ENCODE data around the gene SCAP. TPM values are rescaled to one million over a fixed set of nuclear protein-coding genes. Genes with fewer than 3 reads are reported as not detected.

SCAP gene
- total and polyA plus RNA-seq, 2 experiments from 2014 or later: 87.6 to 140 TPM

DNA sequence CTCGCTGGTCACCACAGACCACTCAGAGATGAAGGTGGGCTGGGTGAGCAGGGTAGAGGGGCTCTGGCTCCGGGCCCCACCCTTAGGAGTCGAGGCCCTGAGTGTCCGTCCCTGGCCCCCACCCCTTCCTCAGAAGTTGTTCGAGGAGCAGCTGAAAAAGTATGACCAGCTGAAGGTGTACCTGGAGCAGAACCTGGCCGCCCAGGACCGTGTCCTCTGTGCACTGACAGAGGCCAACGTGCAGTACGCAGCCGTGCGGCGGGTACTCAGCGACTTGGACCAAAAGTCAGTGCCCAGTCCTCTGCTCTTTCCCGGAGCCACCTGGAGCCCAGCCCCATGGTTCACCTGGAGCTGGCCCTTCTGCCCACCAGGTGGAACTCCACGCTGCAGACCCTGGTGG, 66.5 kb downstream of the SCAP start:
- Histone ChIP-seq H3K9me3 (ENCODE audit: low read depth) (no peaks in the 10 kb centered on the region), H3K27ac (no peak overlapping the region), H3K4me3 (no peak overlapping the region), H3K4me1 (ENCODE audit: low read depth) (peaks cover 10% of the 10 kb centered on the region), H3K27me3 (no peaks in the 10 kb centered on the region), H3K36me3 (peaks cover 26% of the 10 kb centered on the region)
- TF ChIP-seq, protein P1, sequence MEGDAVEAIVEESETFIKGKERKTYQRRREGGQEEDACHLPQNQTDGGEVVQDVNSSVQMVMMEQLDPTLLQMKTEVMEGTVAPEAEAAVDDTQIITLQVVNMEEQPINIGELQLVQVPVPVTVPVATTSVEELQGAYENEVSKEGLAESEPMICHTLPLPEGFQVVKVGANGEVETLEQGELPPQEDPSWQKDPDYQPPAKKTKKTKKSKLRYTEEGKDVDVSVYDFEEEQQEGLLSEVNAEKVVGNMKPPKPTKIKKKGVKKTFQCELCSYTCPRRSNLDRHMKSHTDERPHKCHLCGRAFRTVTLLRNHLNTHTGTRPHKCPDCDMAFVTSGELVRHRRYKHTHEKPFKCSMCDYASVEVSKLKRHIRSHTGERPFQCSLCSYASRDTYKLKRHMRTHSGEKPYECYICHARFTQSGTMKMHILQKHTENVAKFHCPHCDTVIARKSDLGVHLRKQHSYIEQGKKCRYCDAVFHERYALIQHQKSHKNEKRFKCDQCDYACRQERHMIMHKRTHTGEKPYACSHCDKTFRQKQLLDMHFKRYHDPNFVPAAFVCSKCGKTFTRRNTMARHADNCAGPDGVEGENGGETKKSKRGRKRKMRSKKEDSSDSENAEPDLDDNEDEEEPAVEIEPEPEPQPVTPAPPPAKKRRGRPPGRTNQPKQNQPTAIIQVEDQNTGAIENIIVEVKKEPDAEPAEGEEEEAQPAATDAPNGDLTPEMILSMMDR (IDR thresholded peaks at IDR 0.05; ENCODE audit: low read depth, low read length): no peak
- DNase-seq (ENCODE audit: low read depth in 1 of 2, low spot score in 1 of 2): no peak

DNA sequence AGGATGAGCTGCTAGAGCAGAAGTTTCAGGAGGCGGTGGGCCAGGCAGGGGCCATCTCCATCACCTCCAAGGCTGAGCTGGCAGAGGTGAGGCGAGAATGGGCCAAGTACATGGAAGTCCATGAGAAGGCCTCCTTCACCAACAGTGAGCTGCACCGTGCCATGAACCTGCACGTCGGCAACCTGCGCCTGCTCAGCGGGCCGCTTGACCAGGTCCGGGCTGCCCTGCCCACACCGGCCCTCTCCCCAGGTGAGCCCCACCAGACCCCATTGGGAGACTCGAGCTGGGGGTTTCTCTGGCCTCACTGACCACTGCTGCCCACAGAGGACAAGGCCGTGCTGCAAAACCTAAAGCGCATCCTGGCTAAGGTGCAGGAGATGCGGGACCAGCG, 66.9 kb downstream of the SCAP start:
- no peak for DNase-seq (ENCODE audit: low read depth in 1 of 2, low spot score in 1 of 2)
- H3K36me3 ChIP-seq: peaks cover 21% of the 10 kb centered on the region
- TF ChIP-seq, protein P1 (IDR thresholded peaks at IDR 0.05; ENCODE audit: low read depth, low read length): no peak
- no peak overlapping the region for H3K27ac ChIP-seq
- no peaks in the 10 kb centered on the region for H3K27me3 ChIP-seq
- no peaks in the 10 kb centered on the region for H3K9me3 ChIP-seq (ENCODE audit: low read depth)
- H3K4me3 ChIP-seq: no peak overlapping the region
- H3K4me1 ChIP-seq (ENCODE audit: low read depth): peaks cover 10% of the 10 kb centered on the region

DNA sequence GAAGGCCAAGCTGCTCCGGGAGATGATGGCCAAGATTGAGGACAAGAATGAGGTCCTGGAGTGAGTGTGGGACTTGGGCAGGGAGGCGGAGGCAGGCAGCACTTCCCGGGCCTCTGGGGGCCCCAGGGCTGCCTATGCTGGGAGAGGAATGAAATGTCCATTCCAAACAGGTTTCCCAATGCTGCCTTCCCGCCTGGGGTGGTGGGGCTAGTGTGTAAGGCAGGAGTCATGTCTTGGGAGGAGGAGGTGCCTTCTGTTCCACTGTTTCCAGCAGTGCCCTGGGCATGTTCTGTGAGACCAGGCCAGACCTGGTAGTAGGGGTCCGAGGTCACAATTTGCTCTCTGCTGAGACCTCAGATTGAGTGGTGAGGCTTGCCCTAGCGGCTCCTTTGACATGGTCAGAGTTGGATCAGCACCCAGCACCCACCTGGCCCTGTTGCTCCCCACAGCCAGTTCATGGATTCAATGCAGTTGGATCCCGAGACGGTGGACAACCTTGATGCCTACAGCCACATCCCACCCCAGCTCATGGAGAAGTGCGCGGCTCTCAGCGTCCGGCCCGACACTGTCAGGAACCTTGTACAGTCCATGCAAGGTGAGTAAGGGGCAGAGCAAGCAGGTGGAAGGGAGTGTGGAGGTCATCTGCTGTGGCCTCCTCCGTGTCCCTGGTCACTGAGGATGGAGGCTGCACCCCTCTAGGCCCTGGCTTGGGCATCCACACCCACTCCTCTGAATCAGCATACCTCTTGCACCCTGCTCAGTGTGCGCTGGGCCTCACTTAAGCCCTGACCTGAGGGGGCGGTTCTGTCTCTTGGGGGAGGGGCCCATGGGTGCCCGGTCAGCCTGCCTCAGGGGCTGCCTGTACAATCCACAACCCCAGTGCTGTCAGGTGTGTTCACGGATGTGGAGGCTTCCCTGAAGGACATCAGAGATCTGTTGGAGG, 67.6 kb downstream of the SCAP start:
- no peak overlapping the region for H3K27ac ChIP-seq
- H3K27me3 ChIP-seq: no peaks in the 10 kb centered on the region
- peaks cover 15% of the 10 kb centered on the region for H3K36me3 ChIP-seq
- TF ChIP-seq, protein P1 (IDR thresholded peaks at IDR 0.05; ENCODE audit: low read depth, low read length): no peak
- no peaks in the 10 kb centered on the region for H3K9me3 ChIP-seq (ENCODE audit: low read depth)
- H3K4me1 ChIP-seq (ENCODE audit: low read depth): peaks cover 10% of the 10 kb centered on the region
- DNase-seq (ENCODE audit: low read depth in 1 of 2, low spot score in 1 of 2): no peak
- H3K4me3 ChIP-seq: no peak overlapping the region

DNA sequence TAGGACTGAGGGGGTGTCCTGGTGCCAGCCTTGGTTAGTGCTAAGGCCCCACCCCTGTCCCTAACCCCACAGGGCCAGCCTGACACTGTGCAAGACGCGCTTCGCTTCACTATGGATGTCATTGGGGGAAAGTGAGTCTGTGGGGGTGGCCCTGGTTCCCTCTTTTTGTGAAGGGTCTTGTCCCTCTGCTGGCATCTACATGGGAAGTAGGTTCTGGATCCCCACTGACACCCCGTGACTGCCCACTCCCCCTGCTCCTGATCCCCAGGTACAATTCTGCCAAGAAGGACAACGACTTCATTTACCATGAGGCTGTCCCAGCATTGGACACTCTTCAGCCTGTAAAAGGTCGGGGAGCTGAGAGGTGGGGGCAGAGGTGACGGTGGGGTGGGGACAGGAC, 68.5 kb downstream of the SCAP start:
- Histone ChIP-seq H3K4me3 (no peak overlapping the region), H3K9me3 (ENCODE audit: low read depth) (no peaks in the 10 kb centered on the region), H3K27ac (no peak overlapping the region), H3K4me1 (ENCODE audit: low read depth) (peaks cover 10% of the 10 kb centered on the region), H3K27me3 (no peaks in the 10 kb centered on the region), H3K36me3 (peaks cover 13% of the 10 kb centered on the region)
- TF ChIP-seq, protein P1 (IDR thresholded peaks at IDR 0.05; ENCODE audit: low read depth, low read length): no peak
- DNase-seq (ENCODE audit: low read depth in 1 of 2, low spot score in 1 of 2): no peak

DNA sequence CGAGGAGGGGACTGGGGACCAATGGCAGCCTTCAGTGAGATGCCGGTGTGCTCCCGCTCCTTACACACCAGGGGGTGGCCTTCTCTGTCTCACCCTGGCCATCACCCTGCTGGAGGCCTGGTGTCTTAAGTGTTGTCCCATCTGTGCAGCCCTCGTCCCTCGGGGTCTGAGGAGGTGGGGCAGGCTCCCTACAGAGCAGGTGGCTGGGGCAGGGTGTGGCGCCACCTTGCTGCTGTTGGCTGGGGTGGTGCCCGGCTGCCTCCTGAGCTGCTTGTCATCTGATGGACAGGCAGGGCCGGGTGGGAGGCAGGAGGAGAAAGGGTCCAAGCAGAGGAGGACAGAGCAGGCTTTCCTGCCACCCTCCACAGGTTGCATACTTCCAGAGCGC, 69.0 kb downstream of the SCAP start:
- no peak for DNase-seq (ENCODE audit: low read depth in 1 of 2, low spot score in 1 of 2)
- no peak overlapping the region for H3K27ac ChIP-seq
- H3K4me1 ChIP-seq (ENCODE audit: low read depth): peaks cover 10% of the 10 kb centered on the region
- H3K36me3 ChIP-seq: peaks cover 8% of the 10 kb centered on the region
- no peaks in the 10 kb centered on the region for H3K9me3 ChIP-seq (ENCODE audit: low read depth)
- TF ChIP-seq, protein P1 (IDR thresholded peaks at IDR 0.05; ENCODE audit: low read depth, low read length): no peak
- no peaks in the 10 kb centered on the region for H3K27me3 ChIP-seq
- H3K4me3 ChIP-seq: no peak overlapping the region

Data from cardiac muscle cell (in vitro differentiated cells and primary cell).